Bronchial smooth muscle cell (primary cell): ENCODE results near the gene DDIT4. TPM values are rescaled to one million over a fixed set of nuclear protein-coding genes. Genes with fewer than 3 reads are reported as not detected.

ENCODE experiments used
- total RNA-seq: library from RNA; depleted of rRNA; stranded (reverse); fragments of >200 nt; gene quantifications from 2 replicates; pipeline ENCODE4 v1.2.1, GENCODE V29; 2014

The DDIT4 gene
- total RNA-seq: 223 and 361 TPM in 2 replicates

DNA sequence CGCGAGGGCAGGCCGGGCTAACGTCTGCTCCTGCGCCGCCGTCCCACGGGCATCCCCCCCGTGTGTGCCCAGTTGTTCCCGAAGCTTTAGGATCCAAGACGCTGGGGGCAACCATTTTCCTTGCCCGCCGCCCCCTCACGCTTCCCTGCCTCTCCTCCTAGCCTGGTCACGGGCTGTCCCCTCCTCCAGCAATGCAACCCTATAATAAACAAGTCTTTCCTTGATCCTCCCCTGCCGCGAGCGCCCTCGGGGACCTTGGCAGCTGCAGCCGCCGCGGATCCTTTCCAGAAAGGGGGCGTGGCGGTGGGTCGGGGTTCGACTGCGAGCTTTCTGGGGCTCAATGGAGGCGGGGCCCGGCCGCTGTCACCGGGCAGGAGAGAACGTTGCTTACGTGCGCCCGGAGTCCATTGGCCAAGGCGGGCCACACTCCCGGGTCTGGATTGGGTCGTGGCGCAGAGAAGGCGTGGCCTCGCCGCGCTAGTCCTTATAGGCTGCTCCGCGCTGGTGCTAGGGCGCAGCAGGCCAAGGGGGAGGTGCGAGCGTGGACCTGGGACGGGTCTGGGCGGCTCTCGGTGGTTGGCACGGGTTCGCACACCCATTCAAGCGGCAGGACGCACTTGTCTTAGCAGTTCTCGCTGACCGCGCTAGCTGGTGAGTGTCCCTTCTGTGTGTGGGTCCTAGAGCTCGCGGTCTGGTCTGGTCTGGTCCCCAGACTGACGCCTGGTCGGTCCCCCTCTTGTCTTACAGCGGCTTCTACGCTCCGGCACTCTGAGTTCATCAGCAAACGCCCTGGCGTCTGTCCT is at the start of gene DDIT4:
TSS of gene DDIT4 (plus strand) at position 515 of the 803 bp plus-strand sequence. CDS start 293 bp downstream, outside the sequence.

Other genes with a start within 250 kb of the DDIT4 start
- 0.95 and 2.0 TPM in 2 replicates for gene SPOCK2, start 185.4 kb upstream of the DDIT4 start, total RNA-seq
- 40.4 and 45.2 TPM in 2 replicates for gene ANAPC16, start 57.9 kb upstream of the DDIT4 start, total RNA-seq
- 29.0 and 37.5 TPM in 2 replicates for gene ASCC1, start 57.6 kb upstream of the DDIT4 start, total RNA-seq
- gene DNAJB12, start 81.0 kb downstream of the DDIT4 start, total RNA-seq: 14.8 and 16.7 TPM in 2 replicates